CD4-positive, alpha-beta T cell treated with Interleukin-10 for 1 hour (primary cell): ENCODE measurements around the gene NUB1.

Experiments used
- DNase-seq: peaks from one replicate; pipeline ENCODE4 v3.0.0-alpha.2; 2020

The NUB1 gene

DNA sequence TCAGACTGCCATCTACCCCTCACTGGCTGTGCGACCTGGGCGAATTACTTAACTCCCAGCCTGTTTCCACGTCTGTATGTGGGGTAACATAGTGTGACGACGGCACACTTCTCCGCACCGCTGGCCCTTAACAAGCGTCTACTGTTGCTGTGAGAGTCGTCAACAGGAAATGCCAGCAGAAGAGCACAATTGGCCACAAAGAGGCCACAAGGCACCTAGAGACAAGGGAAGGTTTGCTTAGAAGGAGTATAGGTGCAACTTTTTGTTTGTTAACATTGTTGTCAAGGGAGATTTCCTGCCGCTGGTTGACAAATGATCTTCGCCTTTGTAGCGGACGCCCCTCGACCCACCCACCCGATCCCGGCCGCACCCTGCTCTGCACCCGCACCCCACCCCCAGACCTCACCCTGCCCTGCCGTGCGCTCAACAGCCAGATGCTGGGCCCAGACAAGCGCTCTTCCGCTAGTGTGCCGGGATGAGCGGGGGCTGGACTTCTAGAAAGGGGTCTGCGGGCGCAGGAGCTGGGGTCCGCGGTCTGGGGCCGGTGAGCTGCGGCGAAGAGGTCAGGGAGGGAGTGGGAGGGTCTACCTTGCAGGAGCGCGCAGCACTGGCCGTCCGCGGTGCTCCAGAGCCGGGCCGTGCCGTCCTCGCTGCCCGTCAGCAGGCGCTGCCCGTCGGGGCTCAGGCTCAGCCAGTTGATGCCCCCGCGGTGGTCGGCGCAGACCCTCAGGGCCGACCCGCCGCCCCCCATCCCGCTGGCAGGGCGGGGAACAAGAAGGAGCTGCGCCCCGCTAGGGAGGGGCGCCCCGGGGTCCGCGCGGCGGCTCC lies 67.4 kb downstream of the NUB1 start:
- DNase-seq = peak; percentile 90

DNA sequence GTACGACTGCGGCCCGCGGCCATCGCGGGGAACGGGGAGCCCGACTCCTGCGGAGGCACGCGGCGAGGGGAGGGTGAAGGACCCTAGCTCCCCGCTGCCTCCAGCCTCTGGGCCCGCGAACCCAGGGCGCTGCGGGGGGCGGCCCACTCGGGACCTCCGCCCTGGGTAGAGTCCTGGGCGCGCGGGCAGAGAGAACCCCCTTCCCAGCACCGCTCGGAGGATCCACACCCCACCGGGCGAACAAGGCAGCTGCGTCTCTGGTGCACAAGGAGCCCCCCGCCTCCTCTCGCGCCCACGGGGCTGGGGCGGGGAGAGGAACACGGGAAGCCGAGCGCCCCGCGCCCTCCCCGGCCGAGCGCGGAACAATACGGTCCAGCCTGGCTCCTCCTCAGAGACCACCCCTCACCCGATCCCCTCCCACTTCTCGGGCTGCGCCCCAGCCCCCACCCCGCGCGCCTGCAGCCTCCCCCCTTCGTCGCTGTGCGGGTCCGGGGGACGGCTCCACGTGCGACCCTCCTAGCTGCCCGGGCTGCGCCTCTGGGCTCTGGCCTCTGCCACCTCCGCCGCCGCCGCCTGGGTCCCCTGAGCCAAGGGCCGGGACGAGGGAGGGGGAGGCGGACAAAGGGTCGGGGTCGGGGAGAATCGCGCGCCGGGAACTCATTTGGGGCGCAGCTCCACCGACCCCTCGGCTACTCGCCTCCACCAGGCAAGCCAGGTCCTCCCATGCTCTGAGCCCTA lies 68.2 kb downstream of the NUB1 start, which contains the start of gene WDR86:
TSS of gene WDR86 (minus strand) at position 372 of the 738 bp plus-strand sequence. CDS start 449 bp downstream, outside the sequence.
- peak; percentile 38 for DNase-seq

- peak; percentile 54 for DNase-seq
Measured at GRCh38 chr7:151410405-151411390, 69.1 kb downstream of the NUB1 start.

DNA sequence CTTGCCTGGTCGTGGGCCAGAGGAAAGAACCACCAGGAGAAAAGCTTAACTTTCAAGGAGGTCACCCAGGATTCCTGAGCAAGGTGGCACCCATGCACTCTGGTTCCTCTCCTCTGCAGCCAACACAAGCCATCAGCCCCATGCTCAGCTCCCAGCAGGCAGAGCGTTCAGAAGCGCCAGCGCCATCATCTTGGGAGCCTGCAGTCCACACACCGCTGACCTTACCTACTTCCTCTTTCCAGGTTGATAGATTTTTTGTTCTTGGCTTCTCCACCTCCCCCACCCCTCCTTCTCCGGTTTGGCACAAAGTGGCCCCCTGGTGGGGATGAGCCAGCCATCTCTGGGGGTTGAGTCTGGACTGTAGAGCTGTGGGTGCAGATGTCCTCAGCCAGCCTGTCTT lies 69.9 kb downstream of the NUB1 start:
- no peak for DNase-seq

GRCh38 chr7:151412318-151412717 lies 70.7 kb downstream of the NUB1 start:
- no peak for DNase-seq

GRCh38 chr7:151413241-151413640 lies 71.6 kb downstream of the NUB1 start:
- DNase-seq = no peak

DNA sequence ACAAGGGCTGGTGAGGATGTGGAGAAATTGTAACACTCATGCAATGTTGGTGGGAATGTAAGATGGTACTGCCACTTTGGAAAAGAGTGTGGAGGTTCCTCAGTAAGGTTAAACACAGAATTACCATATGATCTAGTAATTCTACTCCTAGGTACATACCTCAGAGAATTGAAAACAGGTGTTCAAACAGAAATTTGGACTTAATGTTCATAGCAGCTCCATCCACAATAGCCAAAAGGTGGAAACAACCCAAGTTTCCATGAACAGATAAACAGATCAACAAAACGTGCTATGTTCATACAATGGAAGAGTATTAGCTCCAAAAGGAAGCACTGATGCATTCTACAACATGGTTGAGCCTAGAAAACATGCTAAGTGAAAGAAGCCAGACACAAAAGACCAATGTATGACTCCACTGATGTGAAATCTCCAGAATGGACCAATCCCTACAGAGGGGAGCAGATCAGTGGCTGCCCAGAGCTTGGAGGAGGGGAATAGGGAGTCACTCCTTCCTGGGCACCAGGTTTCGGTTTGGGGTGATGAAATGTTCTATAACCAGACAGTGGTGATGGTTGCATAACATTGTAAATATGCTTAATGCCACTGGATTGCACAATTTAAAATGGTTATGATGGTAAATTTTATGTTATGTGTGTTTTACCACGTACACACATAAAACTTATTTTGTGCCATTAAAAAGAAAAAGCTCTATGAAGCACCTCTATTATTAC lies 73.9 kb downstream of the NUB1 start:
- no peak for DNase-seq

DNA sequence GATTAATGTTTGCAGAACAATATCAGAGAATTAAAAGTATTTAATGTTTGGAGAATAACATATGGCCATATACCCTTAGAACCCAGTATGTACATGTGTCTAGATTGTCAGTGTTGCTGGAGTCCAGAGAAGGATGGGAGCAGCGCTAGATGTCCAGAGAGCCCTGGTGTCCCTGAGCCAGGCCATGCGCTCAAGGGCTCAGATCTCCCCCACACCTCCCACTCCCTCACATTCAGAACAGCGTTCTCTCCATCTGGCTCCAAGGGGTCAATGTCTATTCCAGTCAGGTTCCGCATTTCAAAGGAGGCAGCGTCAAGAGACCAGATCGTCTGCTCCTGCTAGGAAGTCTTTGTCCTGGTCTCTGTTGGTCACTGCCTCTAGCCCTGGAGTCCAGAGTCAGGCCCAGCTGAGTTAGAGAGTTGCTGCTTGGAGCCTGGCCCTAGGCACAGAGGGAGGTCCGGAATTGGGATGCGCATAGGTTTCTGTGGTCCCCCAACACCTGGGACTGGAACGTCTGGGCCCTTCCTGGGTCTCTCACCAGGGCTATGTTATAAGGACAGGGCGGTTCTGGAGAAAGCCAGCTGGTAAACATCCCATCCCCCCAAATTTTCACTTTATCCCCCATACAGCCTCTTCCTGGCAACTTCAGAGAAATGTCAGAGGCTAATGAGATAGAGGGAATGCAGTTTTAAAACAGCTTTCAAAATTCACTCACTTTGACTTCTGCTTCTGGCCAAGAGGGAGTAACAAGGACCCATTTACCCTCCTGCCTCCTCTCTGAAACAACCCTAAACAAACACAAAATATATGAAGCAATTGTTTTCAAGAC lies 74.7 kb downstream of the NUB1 start:
- DNase-seq = no peak

DNA sequence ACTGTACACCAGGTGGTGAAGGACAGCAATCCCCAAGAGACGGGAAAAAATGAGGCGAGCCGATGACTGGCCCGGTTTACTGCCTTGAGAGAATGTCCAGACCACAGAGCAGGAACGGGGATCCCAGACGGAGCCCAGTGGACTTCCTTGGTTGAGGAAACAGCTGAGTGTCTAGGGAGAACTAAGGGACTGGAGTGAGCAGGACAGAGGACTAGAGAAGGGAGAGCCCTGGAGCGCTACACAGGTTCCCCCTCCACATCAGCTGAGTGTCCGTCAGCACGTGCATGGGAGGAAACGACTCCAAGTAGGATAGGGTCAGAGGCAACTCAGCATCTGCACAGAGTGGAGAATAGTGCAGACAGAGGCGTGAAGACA lies 75.3 kb downstream of the NUB1 start:
- DNase-seq = no peak

DNA sequence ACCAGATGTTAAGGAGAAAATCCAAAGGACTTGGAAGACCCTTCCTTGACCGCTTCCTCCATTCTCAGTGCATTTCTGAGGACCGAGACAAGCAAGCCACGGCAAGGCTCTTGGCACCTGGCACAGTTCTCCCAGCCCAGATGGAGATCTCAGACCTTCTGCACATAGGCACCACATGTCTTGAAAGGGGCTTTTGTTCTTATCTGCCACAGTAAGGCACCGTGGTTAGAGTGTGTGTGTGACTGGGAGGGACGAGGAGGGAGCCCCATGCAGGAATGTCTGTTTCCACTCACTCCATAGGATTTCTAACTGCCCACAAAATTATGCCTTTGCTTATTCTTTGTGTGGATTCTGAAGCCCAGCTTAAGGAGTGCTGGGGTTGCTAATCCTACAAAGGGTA lies 78.5 kb downstream of the NUB1 start:
- no peak for DNase-seq

DNA sequence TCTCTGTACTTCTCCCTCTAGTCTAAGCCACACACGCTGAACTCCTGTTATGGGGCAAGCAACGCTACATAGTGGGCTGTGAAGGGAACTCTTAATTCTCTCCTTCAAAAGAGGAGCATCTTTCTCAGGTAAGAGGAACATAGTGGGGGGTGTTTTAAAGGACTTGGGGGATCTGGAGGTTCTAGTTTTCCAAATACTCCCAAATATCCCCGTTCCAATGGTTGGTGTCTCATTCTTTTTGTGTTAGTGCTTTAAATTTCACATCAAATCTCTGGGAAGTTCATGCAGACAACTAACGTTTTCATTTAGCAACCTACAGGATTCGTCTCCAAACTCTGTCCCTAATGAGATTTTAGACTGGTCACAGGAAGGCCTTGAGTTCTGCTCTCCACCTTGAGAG lies 80.6 kb downstream of the NUB1 start:
- no peak for DNase-seq

- no peak for DNase-seq
Measured at GRCh38 chr7:151423226-151423625, 81.6 kb downstream of the NUB1 start.

GRCh38 chr7:151423936-151424335 lies 82.3 kb downstream of the NUB1 start:
- no peak for DNase-seq

- no peak for DNase-seq
Measured at GRCh38 chr7:151424799-151425198, 83.2 kb downstream of the NUB1 start.

DNA sequence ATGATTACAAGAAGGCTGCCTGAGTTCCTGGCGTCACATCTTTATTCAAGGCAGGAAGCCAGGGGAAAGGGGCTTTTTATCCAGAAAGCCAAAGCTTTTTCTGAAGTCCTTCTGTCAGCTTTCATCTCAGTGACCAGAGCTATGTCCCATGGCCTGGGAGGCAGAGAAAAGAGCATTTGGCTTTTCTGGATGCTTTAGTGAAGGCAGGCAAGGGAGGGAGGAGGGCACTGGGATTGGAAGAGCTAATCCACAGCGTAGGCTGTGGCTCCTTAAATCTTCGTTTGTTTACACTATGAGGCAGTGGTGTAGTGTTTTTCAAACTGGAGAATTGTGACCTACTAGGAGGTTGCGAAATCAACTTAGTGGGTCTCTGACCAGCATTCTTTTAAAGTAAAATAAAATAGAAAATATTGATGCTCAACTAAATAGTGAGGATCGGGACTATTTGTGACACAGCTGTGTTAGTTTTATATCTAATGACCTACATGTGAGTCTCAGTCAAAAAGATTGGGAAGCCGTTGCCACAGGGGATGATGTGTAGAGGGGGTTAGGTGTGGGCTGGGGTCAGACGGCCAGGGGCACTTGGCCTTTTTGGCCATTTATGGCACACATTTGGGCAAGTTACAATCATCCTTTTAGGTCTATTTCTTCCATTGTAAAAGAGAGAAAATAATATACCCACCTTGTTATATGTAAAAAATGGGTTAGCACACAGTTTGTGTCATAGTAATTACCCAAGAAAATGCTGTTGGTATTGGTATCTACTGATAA lies 84.2 kb downstream of the NUB1 start:
- no peak for DNase-seq

GRCh38 chr7:151426441-151426903 lies 84.9 kb downstream of the NUB1 start:
- no peak for DNase-seq

DNA sequence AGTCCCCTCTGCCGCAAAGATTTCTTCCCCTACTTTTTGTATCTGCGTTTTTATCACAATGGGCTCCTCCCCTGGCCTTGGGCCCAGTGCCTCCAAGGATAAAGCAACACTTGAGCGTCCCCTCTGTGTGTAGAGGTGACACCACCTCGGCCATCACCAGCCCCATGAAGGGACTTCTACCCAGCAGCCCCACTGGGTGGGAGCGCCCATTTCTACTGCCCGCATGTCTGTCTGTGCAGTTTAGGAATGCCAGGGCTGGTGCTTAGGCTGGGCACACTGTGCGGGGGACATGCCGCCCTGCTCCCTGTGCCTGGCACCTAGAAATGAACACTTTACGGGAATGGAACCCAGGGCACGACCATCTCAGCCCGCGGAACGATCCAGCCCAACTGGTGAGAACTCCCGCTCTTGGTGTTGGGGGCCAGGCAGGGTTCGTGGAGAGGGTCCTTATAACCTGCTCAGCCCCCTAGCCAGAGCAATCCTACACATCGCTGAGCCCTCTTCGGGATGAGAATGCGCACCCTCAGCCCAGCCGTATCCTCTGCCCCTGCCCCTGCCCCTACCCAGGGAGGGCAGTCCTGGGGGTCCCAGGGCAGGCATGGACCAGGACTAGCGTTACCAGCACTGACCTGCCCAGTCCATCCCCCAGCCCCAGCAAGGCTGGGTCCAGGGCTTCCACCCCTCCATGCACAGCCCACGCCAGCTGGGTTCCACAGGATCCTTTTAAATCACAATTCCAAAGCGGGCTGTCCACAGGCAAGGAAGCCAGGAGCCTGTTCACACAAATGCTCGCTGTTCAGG lies 85.5 kb downstream of the NUB1 start:
- DNase-seq = no peak

DNA sequence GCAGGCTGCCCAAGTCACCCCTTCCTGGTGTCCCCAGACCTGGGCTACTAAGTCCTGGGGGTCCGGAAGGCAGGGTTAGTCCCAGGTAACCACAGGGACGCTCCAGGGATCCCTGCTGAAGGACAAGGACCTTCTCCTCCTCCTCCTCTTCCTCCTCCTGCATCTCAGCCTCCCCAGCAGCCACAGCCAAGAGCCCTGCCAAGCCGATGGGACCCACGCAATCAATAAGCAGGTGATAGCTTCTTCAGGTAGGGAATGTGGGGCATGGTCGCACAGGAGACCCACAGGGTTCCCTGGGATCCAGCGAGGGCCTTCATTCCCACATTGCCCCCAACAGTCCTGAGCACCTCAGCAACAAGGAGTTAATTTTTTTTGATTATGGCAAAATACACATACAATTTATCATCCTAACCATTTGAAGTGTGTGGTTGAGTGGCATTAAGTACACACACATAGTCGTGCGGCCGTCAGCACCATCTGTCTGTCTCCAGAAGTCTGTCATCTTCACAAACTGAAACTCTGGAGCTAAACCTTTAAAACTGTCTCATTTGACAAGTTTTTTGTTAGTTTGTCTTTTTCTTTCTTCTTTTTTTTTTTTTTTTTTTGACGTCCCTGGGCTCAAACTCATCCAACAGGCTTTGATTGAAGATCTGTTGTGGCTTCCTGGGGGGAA lies 86.2 kb downstream of the NUB1 start:
- no peak for DNase-seq
